ENCODE data around the gene VPS18.
A peak's percentile ranks its signal among the peaks of the same experiment; 100 is the strongest.

VPS18 gene

DNA sequence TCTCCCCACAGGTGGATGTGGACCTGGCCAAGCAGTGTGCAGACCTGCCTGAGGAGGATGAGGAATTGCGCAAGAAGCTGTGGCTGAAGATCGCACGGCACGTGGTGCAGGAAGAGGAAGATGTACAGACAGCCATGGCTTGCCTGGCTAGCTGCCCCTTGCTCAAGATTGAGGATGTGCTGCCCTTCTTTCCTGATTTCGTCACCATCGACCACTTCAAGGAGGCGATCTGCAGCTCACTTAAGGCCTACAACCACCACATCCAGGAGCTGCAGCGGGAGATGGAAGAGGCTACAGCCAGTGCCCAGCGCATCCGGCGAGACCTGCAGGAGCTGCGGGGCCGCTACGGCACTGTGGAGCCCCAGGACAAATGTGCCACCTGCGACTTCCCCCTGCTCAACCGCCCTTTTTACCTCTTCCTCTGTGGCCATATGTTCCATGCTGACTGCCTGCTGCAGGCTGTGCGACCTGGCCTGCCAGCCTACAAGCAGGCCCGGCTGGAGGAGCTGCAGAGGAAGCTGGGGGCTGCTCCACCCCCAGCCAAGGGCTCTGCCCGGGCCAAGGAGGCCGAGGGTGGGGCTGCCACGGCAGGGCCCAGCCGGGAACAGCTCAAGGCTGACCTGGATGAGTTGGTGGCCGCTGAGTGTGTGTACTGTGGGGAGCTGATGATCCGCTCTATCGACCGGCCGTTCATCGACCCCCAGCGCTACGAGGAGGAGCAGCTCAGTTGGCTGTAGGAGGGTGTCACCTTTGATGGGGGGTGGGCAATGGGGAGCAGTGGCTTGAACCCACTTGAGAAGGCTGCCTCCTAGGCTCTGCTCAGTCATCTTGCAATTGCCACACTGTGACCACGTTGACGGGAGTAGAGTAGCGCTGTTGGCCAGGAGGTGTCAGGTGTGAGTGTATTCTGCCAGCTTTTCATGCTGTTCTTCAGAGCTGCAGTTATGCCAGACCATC, 8.6 kb downstream of the VPS18 start:
- DNase-seq (ENCODE audit: low spot score), result no peak

DNA sequence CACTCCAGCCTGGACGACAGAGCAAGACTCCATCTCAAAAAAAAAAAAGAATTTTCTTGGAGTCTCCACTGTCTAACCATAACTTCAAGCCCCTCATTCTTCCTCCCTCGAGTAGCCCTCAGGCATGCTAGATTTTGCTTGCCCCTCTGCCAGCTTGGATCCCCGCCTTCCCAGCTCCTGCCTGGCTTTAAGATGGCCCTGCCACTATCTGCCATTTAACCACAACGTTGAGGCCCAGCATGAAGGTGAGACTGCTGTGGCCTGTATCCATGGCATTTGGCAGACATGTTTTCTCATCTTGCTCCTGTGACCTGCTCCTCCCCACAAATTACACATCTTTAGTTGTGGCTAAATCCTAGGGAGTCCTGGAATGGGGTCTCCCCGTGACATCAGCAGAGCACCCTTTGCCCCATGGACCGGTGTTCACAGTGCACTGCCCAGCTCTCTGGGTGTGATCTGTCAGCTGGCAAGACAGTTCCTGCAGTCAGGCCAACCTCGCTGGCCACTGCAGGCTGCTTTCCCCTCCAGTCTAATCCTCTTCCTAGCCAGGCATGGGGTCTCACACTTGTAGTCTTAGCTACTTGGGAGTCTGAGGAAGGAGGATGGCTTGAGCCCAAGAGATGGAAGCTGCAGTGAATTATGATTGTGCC, 10.4 kb downstream of the VPS18 start:
- DNase-seq (ENCODE audit: low spot score), result no peak

DNA sequence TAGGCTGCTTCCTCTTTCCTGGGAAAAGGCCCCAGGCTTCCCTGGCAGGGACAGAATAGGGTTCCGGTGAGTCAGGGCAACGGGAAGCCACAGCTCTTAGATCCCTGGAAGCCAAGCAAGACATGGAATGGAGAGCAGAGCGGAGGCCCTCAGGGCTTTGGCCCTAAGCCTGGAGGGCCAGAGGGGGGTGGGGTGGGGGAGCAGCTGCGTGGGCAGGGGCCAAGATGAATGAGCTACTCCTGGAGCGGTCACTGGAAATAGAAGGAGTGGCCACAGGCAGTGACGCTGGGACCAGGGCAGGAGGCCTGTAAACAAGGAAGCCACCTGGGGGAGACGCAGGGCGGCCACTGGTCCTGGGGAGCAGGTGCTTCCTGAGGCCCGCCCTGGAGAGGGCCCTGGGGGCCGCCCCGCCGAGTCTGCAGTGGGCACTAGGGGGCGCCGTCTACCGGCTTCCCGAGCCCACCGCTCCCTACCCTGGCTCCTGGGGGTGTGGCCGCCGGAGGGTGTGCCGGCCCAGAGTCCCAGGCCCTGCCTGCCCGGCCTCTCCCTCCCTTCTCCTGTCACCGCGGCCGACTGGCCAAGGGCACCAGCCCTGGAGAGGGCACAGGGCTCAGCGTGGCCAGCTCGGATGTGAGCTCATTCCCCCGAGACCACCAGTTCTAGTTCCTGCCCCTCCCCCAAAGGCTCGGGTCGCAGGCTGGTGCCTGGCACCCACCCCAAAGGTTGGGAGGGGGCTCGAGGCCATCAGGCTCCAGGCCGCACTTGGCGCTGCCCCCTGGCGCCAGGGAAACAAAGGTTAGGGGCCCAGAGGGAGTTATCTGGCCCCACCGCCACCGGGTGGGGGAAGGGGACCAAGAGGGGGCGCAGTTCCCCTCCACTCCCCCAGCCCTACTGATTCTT, 12.1 kb downstream of the VPS18 start:
- DNase-seq (ENCODE audit: low spot score), result peak; percentile 97

DNA sequence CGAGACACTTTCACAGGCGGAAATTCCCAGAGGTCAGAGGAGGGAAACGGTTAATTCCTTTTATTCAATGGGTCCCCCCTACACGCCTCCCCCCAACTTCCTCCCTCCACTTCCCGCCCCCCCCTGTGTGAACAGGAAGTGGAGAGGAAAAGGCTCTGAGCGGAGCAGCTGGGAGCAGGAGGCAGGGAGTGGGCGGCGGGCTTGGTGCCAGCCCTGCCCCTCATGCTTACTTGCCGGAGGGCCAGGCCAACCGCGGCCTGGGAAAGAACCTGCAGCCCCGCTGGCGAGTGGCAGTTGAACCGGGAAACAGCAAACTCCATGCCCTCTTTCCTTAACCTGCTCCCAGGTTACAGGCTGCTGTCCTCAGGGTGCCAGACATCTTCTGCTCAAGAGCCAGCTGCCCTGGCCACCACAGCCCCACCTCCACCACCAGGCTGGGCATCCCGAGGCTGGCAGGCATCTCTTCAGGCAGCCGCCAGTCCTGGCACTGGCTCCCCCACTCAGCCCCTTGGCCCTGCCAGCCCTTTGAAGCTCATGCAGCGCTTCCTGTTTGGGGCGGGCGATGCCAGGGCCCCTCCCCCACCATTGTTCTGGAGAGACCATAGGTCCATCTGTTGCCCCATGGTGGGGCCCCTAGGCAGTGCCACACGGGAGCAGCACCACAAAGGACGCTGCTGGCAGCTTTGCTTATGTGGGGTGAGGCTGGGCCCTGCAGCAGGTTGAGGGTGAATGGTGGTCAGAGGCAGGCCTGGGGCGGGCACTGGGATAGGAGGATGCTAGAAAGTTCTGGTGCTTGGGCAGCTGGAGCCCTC, 12.9 kb downstream of the VPS18 start:
- DNase-seq (ENCODE audit: low spot score), result peak; percentile 39

DNA sequence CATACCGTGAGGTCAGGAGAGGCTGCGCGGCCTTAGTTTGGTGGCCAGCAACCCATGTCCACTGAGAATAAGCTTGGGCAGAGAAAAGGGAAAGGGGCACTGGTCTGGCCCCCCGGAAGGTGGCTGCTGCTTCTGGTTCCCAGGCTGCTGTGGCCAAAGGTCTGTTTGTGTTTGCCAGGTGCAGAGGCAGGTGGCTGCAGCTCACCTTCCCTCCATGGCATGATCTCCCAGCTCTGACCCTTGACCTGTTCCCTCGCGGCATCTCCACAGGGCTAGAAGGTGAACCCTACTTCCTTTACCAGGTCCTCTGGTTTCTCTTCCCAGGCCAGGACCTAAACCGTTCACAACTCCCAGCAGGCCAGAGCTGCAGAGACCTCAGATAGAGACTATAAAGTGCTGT, 13.8 kb downstream of the VPS18 start:
- DNase-seq (ENCODE audit: low spot score), result no peak

DNA sequence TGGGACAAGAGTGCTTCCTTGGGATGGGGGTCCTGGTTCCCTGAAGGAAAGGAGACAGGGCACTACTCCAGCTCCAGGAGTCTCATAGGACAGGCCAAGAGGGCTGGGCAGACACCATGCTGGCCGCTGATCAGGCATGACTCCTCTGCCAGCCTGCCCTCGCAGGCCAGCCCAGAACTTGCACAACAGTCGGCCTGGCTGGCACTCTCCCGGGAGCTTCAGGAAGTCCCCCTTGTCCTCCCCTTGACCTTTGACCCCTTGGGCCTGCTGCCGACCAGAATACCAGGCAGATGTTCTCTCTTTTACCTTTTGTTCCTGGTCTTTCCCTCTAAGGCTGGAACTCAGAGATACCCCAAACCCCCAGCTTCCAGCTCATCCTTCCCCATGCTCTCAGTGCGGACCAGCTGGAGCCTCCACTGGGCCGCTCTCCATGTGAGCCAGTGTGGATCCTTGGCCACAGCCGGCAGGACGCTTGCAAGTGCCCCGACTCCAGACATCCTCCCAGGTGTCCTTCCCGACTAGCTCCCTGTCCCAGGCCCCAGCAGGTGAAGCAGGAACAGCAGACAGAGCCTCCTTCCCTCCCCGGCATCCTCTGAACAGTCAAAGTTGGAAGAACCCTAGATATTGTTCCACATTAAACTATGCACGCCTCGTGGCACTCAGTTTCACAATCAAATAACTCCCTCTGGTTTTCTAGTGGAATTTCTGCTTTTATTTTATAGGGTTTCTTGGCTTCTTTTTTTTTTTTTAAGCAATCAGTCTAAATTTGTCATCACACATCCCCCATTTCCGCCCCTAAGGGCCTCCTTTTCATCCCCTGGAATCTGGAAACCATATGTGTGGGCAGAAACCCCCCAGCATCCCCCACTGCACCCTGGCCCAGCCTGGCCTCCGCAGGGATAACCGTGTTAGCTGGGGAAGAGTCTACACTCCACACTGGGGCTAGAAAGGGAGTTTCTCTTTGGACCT, 15.7 kb downstream of the VPS18 start:
- DNase-seq (ENCODE audit: low spot score), result no peak

DNA sequence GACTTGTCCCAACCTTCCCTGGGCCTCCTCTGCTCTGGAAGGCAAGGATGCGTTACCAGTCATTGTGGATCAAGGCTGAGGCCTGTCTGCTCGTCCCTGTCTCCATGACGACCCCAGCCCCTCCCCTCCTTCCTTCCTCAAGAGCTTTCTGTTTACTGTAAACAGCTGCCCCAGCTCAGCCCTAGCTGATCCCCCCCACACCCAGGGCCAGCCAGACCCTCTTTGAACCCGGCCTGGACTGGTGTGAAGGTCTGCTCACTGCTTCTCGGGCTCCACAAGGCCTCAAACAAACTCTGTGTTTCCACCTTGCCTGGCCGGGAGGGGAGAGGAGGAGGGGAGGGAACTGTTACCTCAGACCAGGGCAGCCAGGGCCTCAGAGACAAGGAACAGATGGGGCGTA, 16.9 kb downstream of the VPS18 start:
- no peak for DNase-seq (ENCODE audit: low spot score)

DNA sequence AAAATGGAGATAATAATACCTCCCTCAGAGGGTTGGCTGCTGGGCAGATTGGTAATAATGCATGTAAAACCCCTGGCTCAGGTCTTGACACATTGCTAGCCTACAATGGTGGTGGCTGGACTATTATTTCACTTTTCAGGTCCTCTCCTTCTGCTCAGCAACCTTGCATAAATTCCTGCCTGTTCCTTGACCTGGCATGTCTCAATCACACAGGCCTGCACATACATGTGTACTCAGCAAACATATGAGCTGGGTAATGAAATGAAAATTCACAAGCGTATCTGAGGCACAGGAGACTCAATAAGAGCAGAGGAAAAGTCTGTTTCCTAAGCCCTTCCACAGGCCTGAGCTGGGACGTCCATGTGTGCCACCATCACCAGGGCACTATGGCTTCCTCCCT, 17.4 kb downstream of the VPS18 start:
- no peak for DNase-seq (ENCODE audit: low spot score)

DNA sequence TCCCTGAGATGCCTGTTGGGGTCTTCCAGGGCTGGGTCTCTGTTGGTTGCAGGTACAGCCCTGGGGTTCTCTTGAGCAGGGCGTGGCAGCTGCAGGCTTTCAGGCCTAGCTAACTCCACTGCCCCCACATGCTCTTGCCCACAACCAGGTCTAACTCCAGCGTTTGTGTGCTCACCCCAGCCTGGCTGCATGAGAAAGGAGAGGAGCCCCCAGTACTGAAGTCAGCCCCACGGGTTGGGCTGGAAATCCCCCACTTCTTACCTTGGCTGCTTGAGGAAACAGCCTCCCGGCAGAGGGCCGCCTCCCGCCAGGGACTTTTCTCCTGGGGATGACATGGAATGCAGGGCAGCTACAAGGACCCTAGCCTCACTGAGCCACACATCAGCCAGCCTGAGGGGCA, 18.2 kb downstream of the VPS18 start:
- no peak for DNase-seq (ENCODE audit: low spot score)

DNA sequence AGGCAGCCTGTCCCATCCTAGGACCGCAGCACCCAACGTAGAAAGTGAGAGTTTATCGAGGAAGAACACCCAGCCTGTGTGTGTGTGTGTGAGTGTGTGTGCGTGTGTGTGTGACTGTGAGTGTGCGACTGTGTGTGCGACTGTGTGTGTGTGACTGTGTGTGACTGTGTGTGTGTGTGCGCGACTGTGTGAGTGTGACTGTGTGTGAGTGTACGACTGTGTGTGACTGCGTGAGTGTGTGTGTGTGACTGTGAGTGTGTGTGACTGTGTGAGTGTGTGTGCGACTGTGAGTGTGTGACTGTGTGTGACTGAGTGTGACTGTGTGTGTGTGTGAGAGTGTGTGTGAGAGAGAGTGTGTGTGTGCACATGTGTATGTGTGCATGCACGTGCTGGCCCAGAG, 19.8 kb downstream of the VPS18 start:
- no peak for DNase-seq (ENCODE audit: low spot score)

DNA sequence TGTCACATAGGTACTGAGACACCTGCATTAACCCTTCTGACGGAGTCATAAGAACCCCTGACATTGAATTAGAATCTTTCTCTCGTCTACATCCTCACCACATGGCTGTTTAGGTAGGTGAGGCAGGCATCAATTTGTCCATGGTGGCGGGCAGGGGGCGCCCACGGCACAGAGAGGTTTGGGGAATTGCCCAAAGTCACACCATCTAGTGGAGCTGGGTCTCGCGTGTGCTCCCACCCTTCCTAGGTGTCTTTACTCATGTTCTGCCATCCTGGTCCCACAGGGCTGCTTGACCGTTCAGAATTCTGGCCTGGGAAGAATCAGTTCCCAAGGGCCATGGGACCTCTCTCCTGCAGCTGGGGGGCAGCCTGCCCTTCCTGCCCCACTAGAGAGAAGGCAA, 20.2 kb downstream of the VPS18 start:
- DNase-seq (ENCODE audit: low spot score), result no peak

DNA sequence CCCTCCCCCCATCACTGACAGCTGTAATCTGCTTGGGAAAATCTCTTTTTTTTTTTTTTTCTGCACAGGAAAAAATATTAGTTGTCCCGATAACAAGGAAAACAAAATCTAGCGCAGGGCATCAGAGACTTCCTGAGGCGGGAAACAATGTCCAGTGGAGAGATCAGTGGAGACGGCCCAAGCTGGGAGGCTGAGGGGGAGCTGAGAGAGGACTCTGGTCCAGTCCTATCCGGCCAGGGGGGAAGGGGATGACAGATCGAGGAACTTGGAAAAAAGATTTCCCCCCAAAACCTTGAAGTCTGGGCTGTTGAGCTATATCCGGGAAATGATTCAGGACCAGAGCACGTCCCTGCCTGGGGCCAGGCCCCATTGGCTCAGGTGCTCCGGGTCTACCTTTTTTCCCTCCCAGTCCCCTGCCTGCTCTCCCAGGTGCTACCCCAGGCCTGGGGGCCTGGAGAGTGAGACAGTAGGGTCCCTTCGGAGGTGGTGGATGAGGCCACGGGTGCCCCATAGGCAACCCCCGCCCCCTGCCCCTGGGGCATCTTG, 20.9 kb downstream of the VPS18 start:
- DNase-seq (ENCODE audit: low spot score), result no peak

DNA sequence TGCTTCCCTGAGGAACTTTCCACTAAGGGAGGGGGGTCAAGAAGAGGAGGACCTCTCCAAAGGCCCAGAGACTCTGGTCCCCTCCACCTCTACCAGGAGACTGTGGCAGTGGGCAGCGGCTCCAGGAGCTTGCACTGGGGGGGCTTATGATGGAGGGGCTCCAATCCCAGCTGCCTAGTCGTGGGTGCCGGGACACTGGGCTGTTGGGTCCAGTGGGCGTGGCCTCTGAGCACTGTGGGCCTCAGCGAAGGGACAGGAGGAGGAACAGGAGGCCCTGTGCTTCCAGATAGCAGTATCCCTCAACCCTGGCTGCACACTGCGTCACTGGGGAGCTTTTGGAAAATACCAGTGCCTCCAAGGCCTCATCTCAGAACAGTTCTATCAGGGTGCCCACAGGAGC, 21.4 kb downstream of the VPS18 start:
- DNase-seq (ENCODE audit: low spot score), result no peak

DNA sequence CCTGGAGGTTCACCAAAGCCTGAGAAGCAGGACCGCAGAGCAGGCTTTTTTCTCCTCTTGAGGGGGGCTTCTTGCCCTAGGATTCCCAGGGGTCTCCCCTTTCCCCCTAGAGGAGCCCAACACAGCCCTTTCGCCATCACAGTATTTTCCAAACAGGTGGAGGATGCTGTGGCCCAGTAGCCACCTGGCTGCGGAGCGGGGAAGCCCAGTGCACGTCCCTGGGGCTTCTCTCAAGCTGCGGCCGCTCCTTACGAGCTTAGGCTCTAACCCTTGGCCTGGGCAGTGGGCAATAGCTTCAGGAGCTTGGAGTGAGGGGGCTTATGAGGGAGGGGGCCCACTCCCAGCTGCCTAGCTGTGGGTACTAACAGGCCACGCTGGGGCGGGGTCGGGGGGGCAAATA, 23.3 kb downstream of the VPS18 start:
- no peak for DNase-seq (ENCODE audit: low spot score)

DNA sequence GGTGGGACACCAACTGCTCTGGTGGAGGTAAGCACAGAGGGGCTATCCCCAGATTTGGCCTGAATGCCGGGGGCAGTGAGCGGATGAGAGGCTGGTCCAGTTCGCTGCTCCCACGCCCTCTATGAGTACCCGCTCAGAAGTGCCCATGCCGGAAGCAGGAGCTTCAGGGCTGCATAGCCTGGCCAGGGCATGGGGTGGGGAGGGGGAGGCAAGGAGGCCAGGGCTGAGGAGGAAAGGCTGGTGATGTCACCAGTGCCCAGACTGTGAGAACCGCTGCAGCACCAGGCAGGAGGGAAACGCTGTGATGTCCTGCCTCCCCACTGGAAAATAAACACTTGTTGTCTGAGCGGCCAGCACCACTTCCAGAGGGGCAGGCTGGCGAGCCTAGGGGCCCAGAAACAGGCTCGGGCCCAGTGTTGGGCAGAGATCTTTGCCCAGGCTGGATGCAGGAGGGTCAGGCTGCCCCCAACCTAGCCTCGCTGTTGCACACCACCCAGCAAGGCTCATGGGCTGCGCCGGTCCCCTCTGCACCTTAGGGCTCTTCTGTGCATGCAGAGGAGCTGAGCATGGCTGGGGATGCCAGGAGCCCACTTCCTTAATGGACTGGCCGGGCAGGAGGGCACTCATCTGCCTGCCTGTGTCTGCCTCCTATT, 24.0 kb downstream of the VPS18 start:
- no peak for DNase-seq (ENCODE audit: low spot score)

DNA sequence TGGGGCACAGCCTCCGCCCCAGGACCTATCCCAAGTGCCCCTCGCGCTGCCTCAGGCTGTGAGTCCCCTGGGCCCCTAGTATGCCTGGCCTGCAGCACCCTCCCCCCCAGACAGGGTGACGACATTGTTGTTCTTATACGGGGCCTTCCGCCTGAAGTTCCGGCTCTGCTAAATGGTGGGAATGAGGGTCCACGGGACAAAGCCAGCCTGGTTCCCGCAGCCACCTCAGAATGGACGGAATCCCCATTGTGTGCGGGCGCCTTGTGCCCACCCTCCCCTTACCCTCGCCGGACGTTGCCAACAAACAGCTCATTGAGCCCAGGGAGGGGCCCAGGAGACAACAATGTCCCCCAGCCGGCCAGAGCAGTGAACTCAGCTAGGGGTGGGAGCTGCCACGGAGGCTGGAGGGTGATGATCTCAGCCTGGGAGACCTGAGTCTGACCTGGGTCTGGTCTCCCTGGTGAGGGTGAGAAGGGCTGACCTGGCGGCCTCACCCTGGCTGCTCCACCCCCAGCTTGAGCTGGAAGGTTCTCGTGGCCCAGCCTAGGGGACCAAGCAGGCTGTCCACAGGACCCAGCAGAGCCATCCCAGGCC, 24.6 kb downstream of the VPS18 start:
- no peak for DNase-seq (ENCODE audit: low spot score)

DNA sequence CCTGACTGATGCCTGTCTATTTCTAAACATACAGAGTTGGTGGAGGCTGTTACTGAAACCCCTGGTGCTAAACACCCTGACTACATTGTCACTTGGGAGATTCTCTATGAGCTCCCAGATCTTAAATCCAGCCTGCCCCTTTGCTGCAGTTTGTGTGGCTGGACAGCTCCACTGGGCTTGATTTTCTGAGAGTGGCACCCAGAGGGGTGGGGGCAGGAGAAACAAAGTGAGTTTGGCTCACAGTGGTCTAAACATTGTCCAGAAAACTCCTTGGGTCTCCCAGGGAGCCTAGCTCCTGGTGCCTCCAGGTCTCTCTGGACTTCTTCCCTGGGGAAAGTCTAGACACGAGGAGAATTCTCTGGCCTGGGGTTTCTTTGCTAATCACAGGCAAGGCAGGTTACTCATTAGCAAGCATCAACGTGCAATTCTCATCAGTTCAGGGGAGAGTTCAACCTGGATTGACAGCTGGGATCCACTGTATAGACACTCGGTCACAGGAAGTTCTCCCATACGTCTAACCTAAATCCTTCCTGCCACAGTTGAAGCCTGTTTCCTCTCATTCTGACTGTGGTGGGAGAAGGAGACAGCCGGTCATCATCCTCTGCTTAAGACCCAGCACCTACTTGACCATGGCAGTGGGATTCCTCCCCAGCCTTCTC, 27.8 kb downstream of the VPS18 start:
- no peak for DNase-seq (ENCODE audit: low spot score)

DNA sequence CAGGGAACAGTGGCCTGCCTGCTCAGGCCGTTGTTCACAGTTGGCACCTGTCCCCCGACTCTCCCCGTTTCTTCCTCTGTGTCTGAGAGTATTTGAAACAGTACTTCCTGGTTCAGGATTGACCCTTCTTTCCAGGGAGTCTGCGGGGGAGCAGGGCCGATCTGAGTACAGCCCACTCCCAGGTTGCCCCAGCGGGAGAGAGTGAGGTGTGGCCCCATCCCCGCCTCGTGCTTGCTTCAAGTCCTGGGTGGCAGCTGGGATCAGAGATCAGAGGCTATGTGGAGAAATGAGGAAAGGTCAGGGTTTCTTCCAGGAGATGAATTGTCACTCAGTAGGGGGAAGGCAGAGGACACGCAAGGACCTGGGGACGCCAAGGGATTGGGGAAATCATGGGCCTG, 28.4 kb downstream of the VPS18 start:
- no peak for DNase-seq (ENCODE audit: low spot score)

DNA sequence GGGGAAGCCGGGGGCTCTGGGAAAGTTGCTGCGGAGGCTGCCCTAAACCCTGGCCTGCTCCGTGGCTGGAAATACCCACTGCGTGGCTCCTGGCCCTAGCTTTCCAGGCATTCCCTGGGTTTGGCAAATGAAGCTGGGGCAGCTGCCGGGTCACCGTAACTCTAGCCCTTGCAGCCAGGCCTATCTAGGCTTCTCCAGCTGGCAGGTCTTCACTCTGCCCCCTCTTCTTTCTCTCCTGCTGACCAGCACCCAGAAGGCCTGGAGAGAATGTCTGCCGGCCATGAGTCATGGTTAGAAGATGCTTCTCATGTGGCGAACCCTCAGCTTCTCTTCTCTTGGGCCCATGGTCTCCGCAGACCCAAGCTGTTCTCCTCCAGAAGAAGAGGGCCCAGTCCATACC, 29.3 kb downstream of the VPS18 start:
- no peak for DNase-seq (ENCODE audit: low spot score)
